Measurements from ENCODE around the gene ISCA2.

DNA sequence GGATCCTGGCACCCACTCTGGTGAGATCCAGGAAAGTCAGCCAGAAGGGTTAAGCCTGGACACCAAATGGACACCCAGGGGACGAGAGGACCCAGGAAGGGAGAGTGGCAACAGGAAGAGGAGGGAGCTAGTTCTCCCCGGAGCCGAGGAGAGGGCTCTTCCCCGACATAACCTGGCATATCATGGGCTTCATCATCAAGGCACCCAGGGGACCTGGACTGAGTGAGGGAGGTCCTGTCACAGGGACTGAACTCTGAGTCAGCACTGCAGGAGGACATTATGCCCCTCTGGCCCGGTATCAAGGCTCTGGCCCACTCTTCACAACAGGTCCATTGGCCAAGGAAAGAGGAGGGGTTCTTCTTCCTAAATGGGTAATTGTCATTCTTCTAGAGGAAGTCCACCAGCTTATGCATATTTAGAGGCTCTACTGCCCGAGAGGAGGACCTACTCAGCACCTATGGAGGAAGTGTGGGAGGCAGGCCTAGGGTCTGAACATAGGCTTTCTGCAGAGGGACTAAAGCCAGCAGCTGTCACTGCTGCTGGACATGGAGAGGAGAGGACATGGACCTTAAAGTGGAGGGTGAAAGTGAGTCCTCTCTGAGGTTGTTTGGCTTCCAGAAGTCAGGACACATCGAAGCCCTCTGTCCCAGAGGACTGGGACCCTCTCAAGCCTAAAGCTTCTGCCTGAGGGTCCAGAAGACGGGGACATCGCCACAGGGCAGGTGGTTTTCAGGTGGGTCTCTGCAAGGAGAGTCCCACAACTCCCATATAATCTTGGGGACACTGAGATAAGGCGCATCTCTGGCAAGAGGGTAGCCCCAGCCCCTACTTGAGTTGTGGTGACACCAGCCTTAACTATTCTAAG lies 18.6 kb downstream of the ISCA2 start:
- TF ChIP-seq, protein P1, sequence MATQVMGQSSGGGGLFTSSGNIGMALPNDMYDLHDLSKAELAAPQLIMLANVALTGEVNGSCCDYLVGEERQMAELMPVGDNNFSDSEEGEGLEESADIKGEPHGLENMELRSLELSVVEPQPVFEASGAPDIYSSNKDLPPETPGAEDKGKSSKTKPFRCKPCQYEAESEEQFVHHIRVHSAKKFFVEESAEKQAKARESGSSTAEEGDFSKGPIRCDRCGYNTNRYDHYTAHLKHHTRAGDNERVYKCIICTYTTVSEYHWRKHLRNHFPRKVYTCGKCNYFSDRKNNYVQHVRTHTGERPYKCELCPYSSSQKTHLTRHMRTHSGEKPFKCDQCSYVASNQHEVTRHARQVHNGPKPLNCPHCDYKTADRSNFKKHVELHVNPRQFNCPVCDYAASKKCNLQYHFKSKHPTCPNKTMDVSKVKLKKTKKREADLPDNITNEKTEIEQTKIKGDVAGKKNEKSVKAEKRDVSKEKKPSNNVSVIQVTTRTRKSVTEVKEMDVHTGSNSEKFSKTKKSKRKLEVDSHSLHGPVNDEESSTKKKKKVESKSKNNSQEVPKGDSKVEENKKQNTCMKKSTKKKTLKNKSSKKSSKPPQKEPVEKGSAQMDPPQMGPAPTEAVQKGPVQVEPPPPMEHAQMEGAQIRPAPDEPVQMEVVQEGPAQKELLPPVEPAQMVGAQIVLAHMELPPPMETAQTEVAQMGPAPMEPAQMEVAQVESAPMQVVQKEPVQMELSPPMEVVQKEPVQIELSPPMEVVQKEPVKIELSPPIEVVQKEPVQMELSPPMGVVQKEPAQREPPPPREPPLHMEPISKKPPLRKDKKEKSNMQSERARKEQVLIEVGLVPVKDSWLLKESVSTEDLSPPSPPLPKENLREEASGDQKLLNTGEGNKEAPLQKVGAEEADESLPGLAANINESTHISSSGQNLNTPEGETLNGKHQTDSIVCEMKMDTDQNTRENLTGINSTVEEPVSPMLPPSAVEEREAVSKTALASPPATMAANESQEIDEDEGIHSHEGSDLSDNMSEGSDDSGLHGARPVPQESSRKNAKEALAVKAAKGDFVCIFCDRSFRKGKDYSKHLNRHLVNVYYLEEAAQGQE (IDR thresholded peaks at IDR 0.05; ENCODE audit: unreplicated experiment) = no peak
- TF ChIP-seq, protein P2, sequence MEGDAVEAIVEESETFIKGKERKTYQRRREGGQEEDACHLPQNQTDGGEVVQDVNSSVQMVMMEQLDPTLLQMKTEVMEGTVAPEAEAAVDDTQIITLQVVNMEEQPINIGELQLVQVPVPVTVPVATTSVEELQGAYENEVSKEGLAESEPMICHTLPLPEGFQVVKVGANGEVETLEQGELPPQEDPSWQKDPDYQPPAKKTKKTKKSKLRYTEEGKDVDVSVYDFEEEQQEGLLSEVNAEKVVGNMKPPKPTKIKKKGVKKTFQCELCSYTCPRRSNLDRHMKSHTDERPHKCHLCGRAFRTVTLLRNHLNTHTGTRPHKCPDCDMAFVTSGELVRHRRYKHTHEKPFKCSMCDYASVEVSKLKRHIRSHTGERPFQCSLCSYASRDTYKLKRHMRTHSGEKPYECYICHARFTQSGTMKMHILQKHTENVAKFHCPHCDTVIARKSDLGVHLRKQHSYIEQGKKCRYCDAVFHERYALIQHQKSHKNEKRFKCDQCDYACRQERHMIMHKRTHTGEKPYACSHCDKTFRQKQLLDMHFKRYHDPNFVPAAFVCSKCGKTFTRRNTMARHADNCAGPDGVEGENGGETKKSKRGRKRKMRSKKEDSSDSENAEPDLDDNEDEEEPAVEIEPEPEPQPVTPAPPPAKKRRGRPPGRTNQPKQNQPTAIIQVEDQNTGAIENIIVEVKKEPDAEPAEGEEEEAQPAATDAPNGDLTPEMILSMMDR (conservative IDR thresholded peaks at IDR 0.05; ENCODE audit: low read depth in 2 of 2) = no peak
- no peak for TF ChIP-seq EZH2 (IDR thresholded peaks at IDR 0.05; ENCODE audit: low read depth, unreplicated experiment)
- no peak for TF ChIP-seq EZH2phosphoT487 (IDR thresholded peaks at IDR 0.05; ENCODE audit: unreplicated experiment)
- TF ChIP-seq CREB1 (CRISPR knock-in tag; IDR thresholded peaks at IDR 0.05; ENCODE audit: low read depth) = no peak
- no peak for TF ChIP-seq POLR2AphosphoS5 (IDR thresholded peaks at IDR 0.05; ENCODE audit: low read depth)
- TF ChIP-seq, protein P3, sequence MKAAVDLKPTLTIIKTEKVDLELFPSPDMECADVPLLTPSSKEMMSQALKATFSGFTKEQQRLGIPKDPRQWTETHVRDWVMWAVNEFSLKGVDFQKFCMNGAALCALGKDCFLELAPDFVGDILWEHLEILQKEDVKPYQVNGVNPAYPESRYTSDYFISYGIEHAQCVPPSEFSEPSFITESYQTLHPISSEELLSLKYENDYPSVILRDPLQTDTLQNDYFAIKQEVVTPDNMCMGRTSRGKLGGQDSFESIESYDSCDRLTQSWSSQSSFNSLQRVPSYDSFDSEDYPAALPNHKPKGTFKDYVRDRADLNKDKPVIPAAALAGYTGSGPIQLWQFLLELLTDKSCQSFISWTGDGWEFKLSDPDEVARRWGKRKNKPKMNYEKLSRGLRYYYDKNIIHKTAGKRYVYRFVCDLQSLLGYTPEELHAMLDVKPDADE (IDR thresholded peaks at IDR 0.05) = no peak
- no peak for TF ChIP-seq JUNB (IDR thresholded peaks at IDR 0.05; ENCODE audit: unreplicated experiment)
- TF ChIP-seq STAT1 (IDR thresholded peaks at IDR 0.05; ENCODE audit: unreplicated experiment) = no peak
- TF ChIP-seq ZNF114 (CRISPR knock-in tag; IDR thresholded peaks at IDR 0.05) = no peak
- no peak for TF ChIP-seq ZNF331 (CRISPR knock-in tag; IDR thresholded peaks at IDR 0.05; ENCODE audit: low read depth)
- TF ChIP-seq, protein P4, sequence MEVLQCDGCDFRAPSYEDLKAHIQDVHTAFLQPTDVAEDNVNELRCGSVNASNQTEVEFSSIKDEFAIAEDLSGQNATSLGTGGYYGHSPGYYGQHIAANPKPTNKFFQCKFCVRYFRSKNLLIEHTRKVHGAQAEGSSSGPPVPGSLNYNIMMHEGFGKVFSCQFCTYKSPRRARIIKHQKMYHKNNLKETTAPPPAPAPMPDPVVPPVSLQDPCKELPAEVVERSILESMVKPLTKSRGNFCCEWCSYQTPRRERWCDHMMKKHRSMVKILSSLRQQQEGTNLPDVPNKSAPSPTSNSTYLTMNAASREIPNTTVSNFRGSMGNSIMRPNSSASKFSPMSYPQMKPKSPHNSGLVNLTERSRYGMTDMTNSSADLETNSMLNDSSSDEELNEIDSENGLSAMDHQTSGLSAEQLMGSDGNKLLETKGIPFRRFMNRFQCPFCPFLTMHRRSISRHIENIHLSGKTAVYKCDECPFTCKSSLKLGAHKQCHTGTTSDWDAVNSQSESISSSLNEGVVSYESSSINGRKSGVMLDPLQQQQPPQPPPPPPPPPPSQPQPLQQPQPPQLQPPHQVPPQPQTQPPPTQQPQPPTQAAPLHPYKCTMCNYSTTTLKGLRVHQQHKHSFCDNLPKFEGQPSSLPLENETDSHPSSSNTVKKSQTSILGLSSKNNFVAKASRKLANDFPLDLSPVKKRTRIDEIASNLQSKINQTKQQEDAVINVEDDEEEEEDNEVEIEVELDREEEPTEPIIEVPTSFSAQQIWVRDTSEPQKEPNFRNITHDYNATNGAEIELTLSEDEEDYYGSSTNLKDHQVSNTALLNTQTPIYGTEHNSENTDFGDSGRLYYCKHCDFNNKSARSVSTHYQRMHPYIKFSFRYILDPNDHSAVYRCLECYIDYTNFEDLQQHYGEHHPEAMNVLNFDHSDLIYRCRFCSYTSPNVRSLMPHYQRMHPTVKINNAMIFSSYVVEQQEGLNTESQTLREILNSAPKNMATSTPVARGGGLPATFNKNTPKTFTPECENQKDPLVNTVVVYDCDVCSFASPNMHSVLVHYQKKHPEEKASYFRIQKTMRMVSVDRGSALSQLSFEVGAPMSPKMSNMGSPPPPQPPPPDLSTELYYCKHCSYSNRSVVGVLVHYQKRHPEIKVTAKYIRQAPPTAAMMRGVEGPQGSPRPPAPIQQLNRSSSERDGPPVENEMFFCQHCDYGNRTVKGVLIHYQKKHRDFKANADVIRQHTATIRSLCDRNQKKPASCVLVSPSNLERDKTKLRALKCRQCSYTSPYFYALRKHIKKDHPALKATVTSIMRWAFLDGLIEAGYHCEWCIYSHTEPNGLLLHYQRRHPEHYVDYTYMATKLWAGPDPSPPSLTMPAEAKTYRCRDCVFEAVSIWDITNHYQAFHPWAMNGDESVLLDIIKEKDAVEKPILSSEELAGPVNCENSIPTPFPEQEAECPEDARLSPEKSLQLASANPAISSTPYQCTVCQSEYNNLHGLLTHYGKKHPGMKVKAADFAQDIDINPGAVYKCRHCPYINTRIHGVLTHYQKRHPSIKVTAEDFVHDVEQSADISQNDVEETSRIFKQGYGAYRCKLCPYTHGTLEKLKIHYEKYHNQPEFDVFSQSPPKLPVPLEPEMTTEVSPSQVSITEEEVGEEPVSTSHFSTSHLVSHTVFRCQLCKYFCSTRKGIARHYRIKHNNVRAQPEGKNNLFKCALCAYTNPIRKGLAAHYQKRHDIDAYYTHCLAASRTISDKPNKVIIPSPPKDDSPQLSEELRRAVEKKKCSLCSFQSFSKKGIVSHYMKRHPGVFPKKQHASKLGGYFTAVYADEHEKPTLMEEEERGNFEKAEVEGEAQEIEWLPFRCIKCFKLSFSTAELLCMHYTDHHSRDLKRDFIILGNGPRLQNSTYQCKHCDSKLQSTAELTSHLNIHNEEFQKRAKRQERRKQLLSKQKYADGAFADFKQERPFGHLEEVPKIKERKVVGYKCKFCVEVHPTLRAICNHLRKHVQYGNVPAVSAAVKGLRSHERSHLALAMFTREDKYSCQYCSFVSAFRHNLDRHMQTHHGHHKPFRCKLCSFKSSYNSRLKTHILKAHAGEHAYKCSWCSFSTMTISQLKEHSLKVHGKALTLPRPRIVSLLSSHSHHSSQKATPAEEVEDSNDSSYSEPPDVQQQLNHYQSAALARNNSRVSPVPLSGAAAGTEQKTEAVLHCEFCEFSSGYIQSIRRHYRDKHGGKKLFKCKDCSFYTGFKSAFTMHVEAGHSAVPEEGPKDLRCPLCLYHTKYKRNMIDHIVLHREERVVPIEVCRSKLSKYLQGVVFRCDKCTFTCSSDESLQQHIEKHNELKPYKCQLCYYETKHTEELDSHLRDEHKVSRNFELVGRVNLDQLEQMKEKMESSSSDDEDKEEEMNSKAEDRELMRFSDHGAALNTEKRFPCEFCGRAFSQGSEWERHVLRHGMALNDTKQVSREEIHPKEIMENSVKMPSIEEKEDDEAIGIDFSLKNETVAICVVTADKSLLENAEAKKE (CRISPR knock-in tag; IDR thresholded peaks at IDR 0.05) = no peak
- no peak for TF ChIP-seq NANOG (IDR thresholded peaks at IDR 0.05; ENCODE audit: borderline replicate concordance)
